Activated gamma-delta T cell (primary cell): ENCODE measurements around the gene ARX.

Source experiments
- DNase-seq: peaks from one replicate; lab custom pipeline; 2025; lab: John Stamatoyannopoulos, UW

Gene ARX

GRCh38 chrX:25001808-25002660 is 13.7 kb downstream of the ARX start:
- DNase-seq, result no peak

- no peak for DNase-seq
These were observed 16.3 kb downstream of the ARX start for GRCh38 chrX:24999511-24999910.

- DNase-seq, result no peak
These were observed 19.6 kb downstream of the ARX start for GRCh38 chrX:24996096-24996709.

- DNase-seq, result no peak
These were observed 21.9 kb downstream of the ARX start for GRCh38 chrX:24993879-24994278.

GRCh38 chrX:24990535-24990934 is 25.2 kb downstream of the ARX start:
- DNase-seq, result no peak

- no peak for DNase-seq
These were observed 27.5 kb downstream of the ARX start for GRCh38 chrX:24988314-24988713.

- no peak for DNase-seq
These were observed 28.0 kb downstream of the ARX start for GRCh38 chrX:24987731-24988130.

GRCh38 chrX:24985120-24985519 is 30.6 kb downstream of the ARX start:
- DNase-seq, result no peak

GRCh38 chrX:24983931-24984330 is 31.8 kb downstream of the ARX start:
- no peak for DNase-seq

- DNase-seq, result no peak
These were observed 33.3 kb downstream of the ARX start for GRCh38 chrX:24982306-24982965.

GRCh38 chrX:24981030-24981429 is 34.7 kb downstream of the ARX start:
- no peak for DNase-seq

- no peak for DNase-seq
These were observed 36.7 kb downstream of the ARX start for GRCh38 chrX:24979081-24979480.

GRCh38 chrX:24969812-24970211 is 46.0 kb downstream of the ARX start:
- no peak for DNase-seq

- DNase-seq, result no peak
These were observed 50.4 kb downstream of the ARX start for GRCh38 chrX:24965372-24965771.

- no peak for DNase-seq
These were observed 51.9 kb downstream of the ARX start for GRCh38 chrX:24963823-24964222.

GRCh38 chrX:24961809-24962208 is 54.0 kb downstream of the ARX start:
- no peak for DNase-seq

- no peak for DNase-seq
These were observed 58.9 kb downstream of the ARX start for GRCh38 chrX:24956828-24957227.

- no peak for DNase-seq
These were observed 60.3 kb downstream of the ARX start for GRCh38 chrX:24955372-24955930.

- DNase-seq, result no peak
These were observed 61.0 kb downstream of the ARX start for GRCh38 chrX:24954732-24955131.
